ENCODE data around the gene RYK.

DNA sequence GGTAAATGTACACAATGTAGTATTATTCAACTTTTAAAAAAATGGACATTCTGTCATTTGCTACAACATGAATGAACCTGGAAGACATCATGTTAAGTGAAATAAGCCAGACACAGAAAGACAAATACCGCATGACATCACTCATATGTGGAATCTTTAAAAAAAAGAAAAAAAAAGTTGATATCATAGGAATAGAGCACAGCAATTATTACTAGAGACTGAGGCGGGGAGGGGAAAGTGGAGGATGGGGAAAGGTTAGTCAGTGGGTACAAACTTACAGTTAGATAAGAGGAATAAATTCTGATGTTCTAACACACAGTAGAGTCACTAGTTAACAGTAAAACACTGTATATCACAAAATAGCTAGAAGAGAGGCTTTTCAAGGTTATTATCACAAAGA lies 22.2 kb downstream of the RYK start:
- TF ChIP-seq EZH2 (IDR thresholded peaks at IDR 0.05) = no peak
- TF ChIP-seq POLR2AphosphoS5 (IDR thresholded peaks at IDR 0.05; ENCODE audit: borderline replicate concordance, low read depth, low read length) = no peak
- no peak for TF ChIP-seq FOXP2 (optimal IDR thresholded peaks at IDR 0.05; ENCODE audit: control extremely low read depth, extremely low read length, insufficient read depth)

Measured in SK-N-MC (cell line).